Neural crest cell (in vitro differentiated cells): Measurements from ENCODE around the gene TDRD3. TPM values are rescaled to one million over a fixed set of nuclear protein-coding genes. Genes with fewer than 3 reads are reported as not detected.

Experiments used
- DNase-seq: peaks from one replicate; pipeline ENCODE4 v3.0.0; 2021; ENCODE audit warnings: low read depth, mixed read lengths, low spot score
- H3K27ac Mint-ChIP-seq: one replicate; pipeline ENCODE4 v1.8.0; 2021; ENCODE audit warnings: mild to moderate bottlenecking, mixed read lengths; ENCODE audit not compliant: unreplicated experiment
- H3K27me3 Mint-ChIP-seq: 2 replicates; pipeline ENCODE4 v1.8.0; 2021; ENCODE audit warnings: low read depth, mild to moderate bottlenecking, mixed read lengths
- H3K36me3 Mint-ChIP-seq: 2 replicates; pipeline ENCODE4 v1.8.0; 2021; ENCODE audit warnings: low read depth, mild to moderate bottlenecking, mixed read lengths
- H3K4me1 Mint-ChIP-seq: 2 replicates; pipeline ENCODE4 v1.8.0; 2021; ENCODE audit warnings: mixed read lengths
- H3K4me3 Mint-ChIP-seq: one replicate; pipeline ENCODE4 v1.8.0; 2021; ENCODE audit warnings: mild to moderate bottlenecking, mixed read lengths
- H3K9me3 Mint-ChIP-seq: 2 replicates; pipeline ENCODE4 v1.8.0; 2021; ENCODE audit warnings: mixed read lengths
- total RNA-seq: library from RNA; stranded (reverse); gene quantifications from 2 replicates; pipeline ENCODE4 v1.2.1, GENCODE V29; 2021
- TF ChIP-seq, protein P1 (sequence below): fragments of 200-600 bp; sonication (generic); conservative IDR thresholded peaks from 2 replicates; pipeline ENCODE4 v1.5.0; 2021; ENCODE audit warnings: antibody characterized with exemption, mild to moderate bottlenecking

TDRD3 gene
- total RNA-seq, 1 donor from 2014 or later, result 20.3 TPM

DNA sequence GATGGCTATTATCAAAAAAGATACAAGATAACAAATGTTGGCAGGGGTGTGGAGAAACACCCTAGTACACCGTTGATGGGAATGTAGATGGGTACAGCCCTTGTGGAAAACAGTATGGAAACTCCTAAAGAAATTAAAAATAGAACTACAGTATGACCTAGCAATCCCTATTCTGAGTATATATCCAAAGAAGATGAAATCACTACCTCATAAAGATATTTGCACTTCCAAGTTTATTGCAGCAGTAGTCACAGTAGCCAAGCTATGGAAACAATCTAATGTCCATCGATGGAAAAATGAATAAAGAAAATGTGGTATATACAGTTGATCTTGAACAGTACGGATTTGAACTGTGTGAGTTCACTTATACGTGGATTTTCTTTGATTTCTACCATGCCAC lies 28.3 kb downstream of the TDRD3 start:
- H3K4me1 Mint-ChIP-seq, result peaks cover 4% of the 10 kb centered on the region
- no peak for DNase-seq
- H3K27ac Mint-ChIP-seq, result no peak overlapping the region
- peaks cover 2% of the 10 kb centered on the region for H3K9me3 Mint-ChIP-seq
- H3K27me3 Mint-ChIP-seq, result no peaks in the 10 kb centered on the region
- no peak overlapping the region for H3K4me3 Mint-ChIP-seq
- peaks cover 6% of the 10 kb centered on the region for H3K36me3 Mint-ChIP-seq
- TF ChIP-seq, protein P1, sequence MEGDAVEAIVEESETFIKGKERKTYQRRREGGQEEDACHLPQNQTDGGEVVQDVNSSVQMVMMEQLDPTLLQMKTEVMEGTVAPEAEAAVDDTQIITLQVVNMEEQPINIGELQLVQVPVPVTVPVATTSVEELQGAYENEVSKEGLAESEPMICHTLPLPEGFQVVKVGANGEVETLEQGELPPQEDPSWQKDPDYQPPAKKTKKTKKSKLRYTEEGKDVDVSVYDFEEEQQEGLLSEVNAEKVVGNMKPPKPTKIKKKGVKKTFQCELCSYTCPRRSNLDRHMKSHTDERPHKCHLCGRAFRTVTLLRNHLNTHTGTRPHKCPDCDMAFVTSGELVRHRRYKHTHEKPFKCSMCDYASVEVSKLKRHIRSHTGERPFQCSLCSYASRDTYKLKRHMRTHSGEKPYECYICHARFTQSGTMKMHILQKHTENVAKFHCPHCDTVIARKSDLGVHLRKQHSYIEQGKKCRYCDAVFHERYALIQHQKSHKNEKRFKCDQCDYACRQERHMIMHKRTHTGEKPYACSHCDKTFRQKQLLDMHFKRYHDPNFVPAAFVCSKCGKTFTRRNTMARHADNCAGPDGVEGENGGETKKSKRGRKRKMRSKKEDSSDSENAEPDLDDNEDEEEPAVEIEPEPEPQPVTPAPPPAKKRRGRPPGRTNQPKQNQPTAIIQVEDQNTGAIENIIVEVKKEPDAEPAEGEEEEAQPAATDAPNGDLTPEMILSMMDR, result no peak

DNA sequence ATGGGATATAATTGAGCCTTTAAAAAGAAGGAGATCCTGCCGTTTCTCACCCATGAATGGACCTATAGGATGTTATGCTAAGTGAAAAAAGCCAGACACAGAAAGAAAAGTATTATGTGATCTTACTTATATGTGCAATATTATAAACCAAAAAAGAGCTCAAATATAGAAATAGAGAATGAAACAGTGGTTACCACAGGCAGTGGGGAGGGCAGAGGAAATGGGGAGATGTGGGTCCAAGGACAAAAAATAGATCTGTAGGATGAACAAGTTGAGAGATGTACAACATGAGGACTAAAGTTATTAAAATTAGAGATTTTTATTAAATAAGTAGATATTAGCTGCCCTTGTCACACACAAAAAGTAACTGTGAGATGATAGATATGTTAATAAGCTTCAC lies 29.1 kb downstream of the TDRD3 start:
- peaks cover 4% of the 10 kb centered on the region for H3K4me1 Mint-ChIP-seq
- H3K27me3 Mint-ChIP-seq, result no peaks in the 10 kb centered on the region
- no peaks in the 10 kb centered on the region for H3K9me3 Mint-ChIP-seq
- H3K27ac Mint-ChIP-seq, result no peak overlapping the region
- peaks cover 3% of the 10 kb centered on the region for H3K36me3 Mint-ChIP-seq
- DNase-seq, result no peak
- no peak overlapping the region for H3K4me3 Mint-ChIP-seq
- TF ChIP-seq, protein P1, result no peak

DNA sequence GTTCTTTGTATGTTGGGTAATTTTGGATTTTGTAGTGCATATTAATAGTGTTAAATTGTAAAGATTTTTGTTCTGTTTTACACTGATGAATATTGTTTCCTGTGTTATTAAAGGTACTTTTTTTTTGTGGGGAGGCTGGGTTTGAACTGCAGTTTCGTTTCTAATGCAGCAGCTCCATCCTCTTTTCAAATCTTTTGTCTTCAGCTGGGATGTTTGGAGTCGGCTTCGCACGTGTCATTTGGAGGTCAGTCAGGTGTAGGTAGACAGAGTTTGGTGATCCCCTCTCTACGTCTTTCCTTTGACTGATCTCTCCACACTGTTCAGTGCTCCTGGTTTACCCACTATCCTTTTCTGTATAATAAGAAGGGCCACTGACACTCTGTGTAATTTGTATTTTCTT lies 30.3 kb downstream of the TDRD3 start:
- DNase-seq, result no peak
- TF ChIP-seq, protein P1, result no peak
- Mint-ChIP-seq H3K4me3 (no peak overlapping the region), H3K27ac (no peak overlapping the region), H3K36me3 (peaks cover 2% of the 10 kb centered on the region), H3K4me1 (peaks cover 4% of the 10 kb centered on the region), H3K9me3 (no peaks in the 10 kb centered on the region), H3K27me3 (no peaks in the 10 kb centered on the region)

DNA sequence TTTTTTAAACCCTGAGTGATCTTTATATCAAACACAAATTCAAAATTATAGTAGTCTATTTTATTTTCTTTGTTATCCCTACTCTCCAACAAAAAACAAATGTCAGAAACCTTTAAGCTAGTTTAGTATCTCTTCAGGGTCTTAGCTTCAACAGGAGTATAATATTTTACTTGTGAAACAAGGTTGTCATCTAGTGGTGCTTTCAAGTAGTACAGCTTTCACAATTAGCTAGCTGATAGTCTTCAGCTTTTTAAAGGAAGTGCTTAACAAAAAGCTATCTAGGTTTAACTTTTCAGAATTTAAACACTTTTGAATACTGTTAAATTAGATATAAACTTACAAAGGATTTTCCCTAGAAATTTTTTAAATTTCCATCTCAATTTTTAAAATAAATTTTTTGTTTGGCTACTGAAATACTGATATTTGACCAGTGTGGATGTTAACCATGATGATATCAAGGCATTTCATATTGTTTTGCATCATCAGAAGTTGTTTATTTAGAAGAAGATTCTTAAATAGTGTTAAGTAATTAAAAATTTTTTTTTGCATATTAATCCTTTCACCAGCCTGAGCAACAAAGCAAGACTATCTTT lies 34.2 kb downstream of the TDRD3 start:
- Mint-ChIP-seq H3K4me1 (no peaks in the 10 kb centered on the region), H3K9me3 (peaks cover 9% of the 10 kb centered on the region), H3K36me3 (peaks cover 3% of the 10 kb centered on the region), H3K27me3 (no peaks in the 10 kb centered on the region), H3K4me3 (no peak overlapping the region), H3K27ac (no peak overlapping the region)
- DNase-seq, result no peak
- TF ChIP-seq, protein P1, result peak; percentile 90

DNA sequence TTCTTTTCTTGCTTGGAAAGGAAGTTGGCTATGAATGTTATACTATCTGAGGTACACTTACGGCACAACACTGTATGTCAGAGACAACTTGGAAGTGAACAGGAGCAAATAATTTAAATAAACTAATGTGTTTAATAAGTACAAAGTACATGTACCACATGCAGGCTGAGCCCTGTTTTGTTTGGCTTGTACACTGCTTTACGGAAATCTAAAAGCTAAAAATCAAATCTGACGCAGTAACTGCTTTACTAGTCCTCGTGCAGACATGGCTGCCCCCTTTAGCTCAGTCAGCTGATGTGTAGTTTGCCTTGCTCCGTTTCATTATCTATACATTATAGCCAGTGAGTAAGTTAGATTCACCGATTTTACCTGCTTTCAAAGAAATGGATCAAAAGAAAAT lies 36.5 kb downstream of the TDRD3 start:
- Mint-ChIP-seq H3K4me1 (no peaks in the 10 kb centered on the region), H3K27me3 (no peaks in the 10 kb centered on the region), H3K27ac (no peak overlapping the region), H3K36me3 (peaks cover 7% of the 10 kb centered on the region), H3K4me3 (no peak overlapping the region), H3K9me3 (peaks cover 10% of the 10 kb centered on the region)
- TF ChIP-seq, protein P1, result no peak
- no peak for DNase-seq
